H9 (cell line): ENCODE measurements around the gene STK32C. TPM values are rescaled to one million over a fixed set of nuclear protein-coding genes. Genes with fewer than 3 reads are reported as not detected.

Source experiments
- DNase-seq: peaks from one replicate; pipeline ENCODE4 v3.0.0-alpha.2; 2017
- H2AFZ ChIP-seq: one replicate; pipeline ENCODE4 v1.6.1; 2013; ENCODE audit warnings: mild to moderate bottlenecking, low read length, control low read depth, moderate library complexity
- H2AK5ac ChIP-seq: 2 replicates; pipeline ENCODE4 v1.6.1; 2013; ENCODE audit warnings: low read length, control low read depth, mixed read lengths; ENCODE audit not compliant: insufficient read length
- H2BK120ac ChIP-seq: one replicate; pipeline ENCODE4 v1.6.1; 2013; ENCODE audit warnings: low read depth, mild to moderate bottlenecking, low read length, control low read depth, inconsistent platforms; ENCODE audit not compliant: poor library complexity, severe bottlenecking
- H2BK12ac ChIP-seq: 2 replicates; pipeline ENCODE4 v1.6.1; 2013; ENCODE audit warnings: low read length, control low read depth, mixed read lengths, low read depth; ENCODE audit not compliant: insufficient read length
- H2BK15ac ChIP-seq: 2 replicates; pipeline ENCODE4 v1.6.1; 2013; ENCODE audit warnings: low read depth, low read length, control low read depth
- H2BK20ac ChIP-seq: one replicate; pipeline ENCODE4 v1.6.1; 2013; ENCODE audit warnings: low read depth, mild to moderate bottlenecking, low read length, control low read depth, inconsistent platforms; ENCODE audit not compliant: poor library complexity, severe bottlenecking
- H2BK5ac ChIP-seq: 2 replicates; pipeline ENCODE4 v1.6.1; 2013; ENCODE audit warnings: low read length, control low read depth, mixed read lengths; ENCODE audit not compliant: insufficient read length
- H3K14ac ChIP-seq: 2 replicates; pipeline ENCODE4 v1.6.1; 2013; ENCODE audit warnings: low read length, control low read depth; ENCODE audit not compliant: insufficient read depth
- H3K18ac ChIP-seq: 2 replicates; pipeline ENCODE4 v1.6.1; 2013; ENCODE audit warnings: low read depth, mild to moderate bottlenecking, mixed read lengths, low read length, control low read depth; ENCODE audit not compliant: insufficient read length
- H3K23ac ChIP-seq: 2 replicates; pipeline ENCODE4 v1.6.1; 2013; ENCODE audit warnings: low read length, control low read depth, mixed read lengths, low read depth; ENCODE audit not compliant: insufficient read length
- H3K23me2 ChIP-seq: 2 replicates; pipeline ENCODE4 v1.6.1; 2013; ENCODE audit warnings: low read depth, mild to moderate bottlenecking, mixed read lengths, low read length, control low read depth; ENCODE audit not compliant: insufficient read length, poor library complexity, severe bottlenecking
- H3K27ac ChIP-seq: 2 replicates; pipeline ENCODE4 v1.5.1; 2013; ENCODE audit warnings: low read length, control low read depth, mixed read lengths, low read depth; ENCODE audit not compliant: insufficient read length
- H3K27me3 ChIP-seq: 2 replicates; pipeline ENCODE4 v1.6.1; 2013; ENCODE audit warnings: low read length, control low read depth, inconsistent platforms; ENCODE audit not compliant: insufficient read depth
- H3K4ac ChIP-seq: 2 replicates; pipeline ENCODE4 v1.6.1; 2013; ENCODE audit warnings: low read depth, mild to moderate bottlenecking, control low read depth, inconsistent platforms, low read length, moderate library complexity
- H3K4me1 ChIP-seq: 2 replicates; pipeline ENCODE4 v1.6.1; 2013; ENCODE audit warnings: low read length, control low read depth, inconsistent platforms; ENCODE audit not compliant: insufficient read depth
- H3K4me2 ChIP-seq: 2 replicates; pipeline ENCODE4 v1.6.1; 2013; ENCODE audit warnings: low read length, control low read depth, mixed read lengths; ENCODE audit not compliant: insufficient read length, insufficient read depth
- H3K56ac ChIP-seq: 2 replicates; pipeline ENCODE4 v1.6.1; 2013; ENCODE audit warnings: low read depth, mild to moderate bottlenecking, mixed read lengths, low read length, control low read depth; ENCODE audit not compliant: insufficient read length
- H3K79me1 ChIP-seq: 2 replicates; pipeline ENCODE4 v1.6.1; 2013; ENCODE audit warnings: low read depth, mild to moderate bottlenecking, moderate library complexity, low read length, control low read depth, inconsistent platforms; ENCODE audit not compliant: insufficient read depth, poor library complexity, severe bottlenecking
- H3K79me2 ChIP-seq: 2 replicates; pipeline ENCODE4 v1.6.1; 2013; ENCODE audit warnings: low read length, control low read depth, inconsistent platforms; ENCODE audit not compliant: insufficient read depth
- H3K9ac ChIP-seq: 2 replicates; pipeline ENCODE4 v1.6.1; 2013; ENCODE audit warnings: low read length, control low read depth, mixed read lengths; ENCODE audit not compliant: insufficient read length; ENCODE audit errors: extremely low read depth
- H3K9me3 ChIP-seq: one replicate; pipeline ENCODE4 v1.6.1; 2013; ENCODE audit warnings: low read depth, low read length, inconsistent platforms; ENCODE audit not compliant: control insufficient read depth
- H3T11ph ChIP-seq: one replicate; pipeline ENCODE4 v1.6.1; 2013; ENCODE audit warnings: mild to moderate bottlenecking, low read length, control low read depth, inconsistent platforms
- H4K20me1 ChIP-seq: one replicate; pipeline ENCODE4 v1.6.1; 2013; ENCODE audit not compliant: control insufficient read depth, insufficient read length, insufficient read depth
- H4K5ac ChIP-seq: 2 replicates; pipeline ENCODE4 v1.6.1; 2013; ENCODE audit warnings: low read depth, mild to moderate bottlenecking, mixed read lengths, low read length, control low read depth; ENCODE audit not compliant: insufficient read length
- H4K8ac ChIP-seq: replicated peaks from 2 replicates; pipeline ENCODE4 v1.6.1; 2013; ENCODE audit warnings: low read length, control low read depth, mixed read lengths, low read depth; ENCODE audit not compliant: insufficient read length
- H4K91ac ChIP-seq: 2 replicates; pipeline ENCODE4 v1.6.1; 2013; ENCODE audit warnings: low read depth, mild to moderate bottlenecking, moderate library complexity, mixed read lengths, low read length, control low read depth; ENCODE audit not compliant: insufficient read length
- H3K27ac Mint-ChIP-seq, 3 experiments: 2 replicates in 2 of 3; 3 replicates in 1 of 3; pipeline ENCODE4 v1.8.0; 2020 to 2021; ENCODE audit warnings: mixed read lengths in 3 of 3, mild to moderate bottlenecking in 1 of 3, moderate library complexity in 1 of 3
- H3K27me3 Mint-ChIP-seq: 2 replicates; pipeline ENCODE4 v1.8.0; 2021; ENCODE audit warnings: low read depth, mild to moderate bottlenecking, moderate library complexity, mixed read lengths
- H3K36me3 Mint-ChIP-seq, 3 experiments: 2 replicates in 2 of 3; 3 replicates in 1 of 3; pipeline ENCODE4 v1.8.0; 2020 to 2021; ENCODE audit warnings: low read depth in 3 of 3, mixed read lengths in 3 of 3; ENCODE audit not compliant: insufficient read depth in 1 of 3
- H3K4me1 Mint-ChIP-seq, 2 experiments: 2 replicates each; pipeline ENCODE4 v1.8.0; 2020; ENCODE audit warnings: mixed read lengths in 2 of 2
- H3K4me3 Mint-ChIP-seq, 2 experiments: 2 replicates in 1 of 2; 3 replicates in 1 of 2; pipeline ENCODE4 v1.8.0; 2020 to 2021; ENCODE audit warnings: mild to moderate bottlenecking in 2 of 2, mixed read lengths in 2 of 2, moderate library complexity in 1 of 2
- H3K9me3 Mint-ChIP-seq, 2 experiments: 2 replicates in 1 of 2; 3 replicates in 1 of 2; pipeline ENCODE4 v1.8.0; 2020; ENCODE audit warnings: mild to moderate bottlenecking in 2 of 2, mixed read lengths in 2 of 2, moderate library complexity in 1 of 2
- WGBS: extraction: QIAGEN DNeasy Blood & Tissue Kit; methylation state at CpG from one replicate; pipeline ENCODE4 v1.1.7; 2013; ENCODE audit warnings: missing lambda C conversion rate, low lambda C conversion rate, mixed read lengths; ENCODE audit not compliant: insufficient read length; ENCODE audit errors: extremely low coverage; 5-methylcytosine and 5-hydroxymethylcytosine counted together
- total RNA-seq: library from RNA; stranded (reverse); gene quantifications from 2 replicates; pipeline ENCODE4 v1.2.1, GENCODE V29; 2021
- TF ChIP-seq, protein P1 (sequence below): fragments of 200-600 bp; sonication (generic); conservative IDR thresholded peaks from 3 replicates; pipeline ENCODE4 v1.8.0; 2021; ENCODE audit warnings: antibody characterized with exemption, mild to moderate bottlenecking

The STK32C gene
- total RNA-seq, 1 experiment from 2014 or later = 11.3 TPM

DNA sequence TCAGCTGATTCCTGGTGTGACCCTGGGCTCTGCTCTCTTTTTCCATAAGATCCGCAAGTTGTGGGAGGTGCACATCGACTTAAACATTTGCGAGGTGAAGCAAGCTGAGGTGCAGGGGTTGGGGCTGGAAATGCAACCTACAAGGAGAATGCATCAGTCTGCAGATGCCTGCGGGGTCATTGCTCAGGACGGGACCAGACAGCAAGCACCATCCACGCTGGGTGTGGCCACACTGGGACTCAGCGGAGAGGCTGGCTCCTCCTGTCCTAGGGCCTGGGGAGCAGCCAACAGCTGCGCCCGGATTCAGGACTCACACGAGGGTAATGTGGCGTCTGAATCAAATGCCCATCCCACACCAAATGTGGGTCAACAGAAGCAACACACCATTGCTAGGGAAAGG is 33.8 kb downstream of the STK32C start:
- WGBS = no CpG with 5 or more reads among the region's 11 CpGs
- no peak overlapping the region for H2BK15ac ChIP-seq
- H3K23ac ChIP-seq = no peak overlapping the region
- no peak overlapping the region for H4K8ac ChIP-seq
- no peak overlapping the region for H3K56ac ChIP-seq
- no peaks in the 10 kb centered on the region for H3K79me1 ChIP-seq
- TF ChIP-seq, protein P1, sequence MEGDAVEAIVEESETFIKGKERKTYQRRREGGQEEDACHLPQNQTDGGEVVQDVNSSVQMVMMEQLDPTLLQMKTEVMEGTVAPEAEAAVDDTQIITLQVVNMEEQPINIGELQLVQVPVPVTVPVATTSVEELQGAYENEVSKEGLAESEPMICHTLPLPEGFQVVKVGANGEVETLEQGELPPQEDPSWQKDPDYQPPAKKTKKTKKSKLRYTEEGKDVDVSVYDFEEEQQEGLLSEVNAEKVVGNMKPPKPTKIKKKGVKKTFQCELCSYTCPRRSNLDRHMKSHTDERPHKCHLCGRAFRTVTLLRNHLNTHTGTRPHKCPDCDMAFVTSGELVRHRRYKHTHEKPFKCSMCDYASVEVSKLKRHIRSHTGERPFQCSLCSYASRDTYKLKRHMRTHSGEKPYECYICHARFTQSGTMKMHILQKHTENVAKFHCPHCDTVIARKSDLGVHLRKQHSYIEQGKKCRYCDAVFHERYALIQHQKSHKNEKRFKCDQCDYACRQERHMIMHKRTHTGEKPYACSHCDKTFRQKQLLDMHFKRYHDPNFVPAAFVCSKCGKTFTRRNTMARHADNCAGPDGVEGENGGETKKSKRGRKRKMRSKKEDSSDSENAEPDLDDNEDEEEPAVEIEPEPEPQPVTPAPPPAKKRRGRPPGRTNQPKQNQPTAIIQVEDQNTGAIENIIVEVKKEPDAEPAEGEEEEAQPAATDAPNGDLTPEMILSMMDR = no peak
- no peak overlapping the region for H2BK120ac ChIP-seq
- H3K79me2 ChIP-seq = no peaks in the 10 kb centered on the region
- H3K4me3 Mint-ChIP-seq = no peak overlapping the region
- no peak overlapping the region for H3K9ac ChIP-seq
- no peak overlapping the region for H2AK5ac ChIP-seq
- H3K14ac ChIP-seq = no peak overlapping the region
- no peak overlapping the region for H3K4me2 ChIP-seq
- no peaks in the 10 kb centered on the region for H3K23me2 ChIP-seq
- H2AFZ ChIP-seq = no peak overlapping the region
- no peak overlapping the region for H4K91ac ChIP-seq
- no peak for DNase-seq
- H3K27ac ChIP-seq = no peak overlapping the region
- H3T11ph ChIP-seq = no peak overlapping the region
- no peak overlapping the region for H2BK20ac ChIP-seq
- no peaks in the 10 kb centered on the region for H3K9me3 ChIP-seq
- H3K36me3 Mint-ChIP-seq = no peaks in the 10 kb centered on the region
- no peak overlapping the region for H3K27ac Mint-ChIP-seq
- H4K20me1 ChIP-seq = no peaks in the 10 kb centered on the region
- H3K4me1 ChIP-seq = no peaks in the 10 kb centered on the region
- no peak overlapping the region for H2BK5ac ChIP-seq
- peaks cover 0 to 5% of the 10 kb centered on the region in 2 experiments; a peak in 1 of 4 replicates for H3K4me1 Mint-ChIP-seq
- no peaks in the 10 kb centered on the region; the same call in 1 of the 2 replicates for H3K27me3 Mint-ChIP-seq
- no peak overlapping the region for H3K18ac ChIP-seq
- no peaks in the 10 kb centered on the region for H3K27me3 ChIP-seq
- H3K9me3 Mint-ChIP-seq = 0 out of 5 replicates have a peak, but pooled peaks cover 0 to 1% of the 10 kb centered on the region in 2 experiments
- no peak overlapping the region for H3K4ac ChIP-seq
- no peak overlapping the region for H4K5ac ChIP-seq
- no peak overlapping the region for H2BK12ac ChIP-seq
